ENCODE measurements around the gene LRPPRC. TPM values are rescaled to one million over a fixed set of nuclear protein-coding genes. Genes with fewer than 3 reads are reported as not detected.
A peak's percentile ranks its signal among the peaks of the same experiment; 100 is the strongest.
"Not testable (repeated sequence)": the region's sequence is repeated elsewhere in the genome, so short reads cannot be mapped to it uniquely, and the experiment has no call there.

The LRPPRC gene
- total and polyA plus RNA-seq, 7 donors: 47.3 to 198 (median 100) TPM

DNA sequence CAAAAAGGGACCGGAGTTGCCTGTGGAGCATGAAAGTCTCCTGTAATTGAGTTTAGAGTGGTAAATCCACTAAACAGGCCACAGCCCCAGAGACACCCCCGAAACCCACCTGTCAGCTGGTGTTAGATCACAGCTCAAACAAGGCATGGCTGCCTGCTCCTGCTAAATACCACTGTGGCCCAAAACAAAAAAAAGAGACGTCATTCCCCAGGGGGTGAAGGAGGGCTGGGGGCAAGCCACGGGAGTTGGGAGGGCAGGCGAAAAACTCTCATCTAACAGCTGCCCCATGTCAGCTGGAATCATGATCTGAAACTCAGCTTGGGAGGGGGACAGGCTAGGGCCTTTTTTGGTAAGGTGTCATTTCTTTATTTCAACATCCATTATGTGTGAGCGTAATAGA lies 42.5 kb upstream of the LRPPRC start:
- ATAC-seq (no peak), DNase-seq (no peak)
- H3K36me3 ChIP-seq (ENCODE audit: insufficient read depth in 1 of 2, low read depth in 1 of 2): no peaks in the 10 kb centered on the region
- H3K9me3 ChIP-seq: no peaks in the 10 kb centered on the region
- intact Hi-C loops (cut with DNase I): no loop called here
- WGBS, 3 donors: 46 to 58% (median 47%) methylated on average over 6 of the region's 6 CpGs
- H3K4me1 ChIP-seq: peaks cover 6% of the 10 kb centered on the region
- TF ChIP-seq, protein P1, sequence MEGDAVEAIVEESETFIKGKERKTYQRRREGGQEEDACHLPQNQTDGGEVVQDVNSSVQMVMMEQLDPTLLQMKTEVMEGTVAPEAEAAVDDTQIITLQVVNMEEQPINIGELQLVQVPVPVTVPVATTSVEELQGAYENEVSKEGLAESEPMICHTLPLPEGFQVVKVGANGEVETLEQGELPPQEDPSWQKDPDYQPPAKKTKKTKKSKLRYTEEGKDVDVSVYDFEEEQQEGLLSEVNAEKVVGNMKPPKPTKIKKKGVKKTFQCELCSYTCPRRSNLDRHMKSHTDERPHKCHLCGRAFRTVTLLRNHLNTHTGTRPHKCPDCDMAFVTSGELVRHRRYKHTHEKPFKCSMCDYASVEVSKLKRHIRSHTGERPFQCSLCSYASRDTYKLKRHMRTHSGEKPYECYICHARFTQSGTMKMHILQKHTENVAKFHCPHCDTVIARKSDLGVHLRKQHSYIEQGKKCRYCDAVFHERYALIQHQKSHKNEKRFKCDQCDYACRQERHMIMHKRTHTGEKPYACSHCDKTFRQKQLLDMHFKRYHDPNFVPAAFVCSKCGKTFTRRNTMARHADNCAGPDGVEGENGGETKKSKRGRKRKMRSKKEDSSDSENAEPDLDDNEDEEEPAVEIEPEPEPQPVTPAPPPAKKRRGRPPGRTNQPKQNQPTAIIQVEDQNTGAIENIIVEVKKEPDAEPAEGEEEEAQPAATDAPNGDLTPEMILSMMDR (IDR thresholded peaks at IDR 0.05): no peak
- H3K27ac ChIP-seq: no peak overlapping the region
- no peak overlapping the region for H3K4me3 ChIP-seq
- H3K27me3 ChIP-seq (ENCODE audit: insufficient read depth in 3 of 3, low read length in 2 of 3): no peaks in the 10 kb centered on the region

DNA sequence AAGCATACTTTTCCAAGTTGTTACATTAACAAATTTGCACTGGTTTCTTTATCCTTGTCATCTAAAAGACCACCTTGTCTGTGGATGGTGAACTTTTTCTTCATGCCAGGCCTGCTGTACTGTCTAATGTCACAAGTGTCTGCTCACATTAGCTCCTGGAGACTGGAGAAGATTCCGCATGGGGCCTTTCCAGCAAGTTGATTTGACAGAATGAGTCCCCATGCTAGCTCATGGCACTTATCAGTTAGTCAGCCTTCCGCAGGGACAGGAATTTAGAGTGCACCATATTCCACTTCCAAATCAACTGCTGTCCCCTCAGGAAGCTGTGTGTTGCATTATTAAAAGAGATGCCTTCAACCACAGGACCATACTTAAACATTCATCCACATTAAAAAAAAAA lies 41.4 kb upstream of the LRPPRC start:
- no peak overlapping the region for H3K27ac ChIP-seq
- H3K4me3 ChIP-seq: no peak overlapping the region
- intact Hi-C loops (cut with DNase I): no loop called here
- TF ChIP-seq, protein P1 (IDR thresholded peaks at IDR 0.05): no peak
- 76 to 78% (median 77%) methylated on average over 2 of the region's 2 CpGs for WGBS, 3 donors
- no peaks in the 10 kb centered on the region for H3K9me3 ChIP-seq
- H3K36me3 ChIP-seq (ENCODE audit: insufficient read depth in 1 of 2, low read depth in 1 of 2): no peaks in the 10 kb centered on the region
- peaks cover 8% of the 10 kb centered on the region for H3K4me1 ChIP-seq
- DNase-seq (no peak), ATAC-seq (no peak)
- H3K27me3 ChIP-seq (ENCODE audit: insufficient read depth in 3 of 3, low read length in 2 of 3): no peaks in the 10 kb centered on the region

DNA sequence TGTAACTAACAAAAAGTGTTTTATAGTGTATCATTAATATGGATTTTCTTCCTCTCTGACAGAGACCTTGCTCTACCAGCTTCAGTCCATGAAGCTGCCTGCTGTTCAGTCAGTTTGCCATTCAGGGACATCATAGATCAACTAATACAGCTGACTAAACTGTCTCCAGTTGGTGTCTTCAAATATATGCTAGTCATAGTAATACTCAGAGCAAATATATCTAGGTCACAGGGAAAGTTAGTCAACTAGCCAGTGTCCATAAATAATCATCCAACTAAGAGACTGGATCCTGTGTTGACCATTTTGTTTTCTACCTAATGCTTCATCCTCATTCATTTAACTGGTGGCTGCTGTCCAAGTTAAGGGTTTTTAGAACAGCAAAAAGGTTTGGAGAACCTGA lies 38.2 kb upstream of the LRPPRC start:
- Histone ChIP-seq H3K36me3 (ENCODE audit: insufficient read depth in 1 of 2, low read depth in 1 of 2) (no peaks in the 10 kb centered on the region), H3K4me3 (no peak overlapping the region), H3K27ac (peak overlapping the region; percentile 68), H3K9me3 (no peaks in the 10 kb centered on the region), H3K4me1 (peaks cover 8% of the 10 kb centered on the region), H3K27me3 (ENCODE audit: insufficient read depth in 3 of 3, low read length in 2 of 3) (no peaks in the 10 kb centered on the region)
- DNase-seq (no peak), ATAC-seq (peak; percentile 95 to 98 (median 96))
- TF ChIP-seq, protein P1 (IDR thresholded peaks at IDR 0.05): no peak
- intact Hi-C loops (cut with DNase I): no loop called here

DNA sequence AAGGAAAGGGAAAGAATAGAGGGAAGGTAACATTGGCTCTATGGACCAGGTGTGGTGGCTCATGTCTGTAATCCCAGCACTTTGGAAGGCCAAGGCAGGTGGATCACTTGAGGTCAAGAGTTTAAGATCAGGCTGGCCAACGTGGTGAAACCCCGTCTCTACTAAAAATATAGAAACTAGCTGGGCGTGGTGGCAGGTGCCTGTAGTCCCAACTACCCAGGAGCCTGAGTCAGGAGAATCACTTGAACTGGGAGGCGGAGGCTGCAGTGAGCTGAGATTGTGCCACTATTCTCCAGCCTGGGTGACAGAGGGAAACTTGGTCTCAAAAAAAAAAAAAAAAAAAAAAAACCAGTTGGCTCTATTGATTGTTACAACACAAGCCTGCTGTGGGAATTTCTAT lies 31.3 kb upstream of the LRPPRC start:
- H3K27me3 ChIP-seq (ENCODE audit: insufficient read depth in 3 of 3, low read length in 2 of 3); H3K4me3 ChIP-seq; H3K27ac ChIP-seq; H3K36me3 ChIP-seq (ENCODE audit: insufficient read depth in 1 of 2, low read depth in 1 of 2); DNase-seq; H3K9me3 ChIP-seq; intact Hi-C loops (cut with DNase I); ATAC-seq; H3K4me1 ChIP-seq: not testable (repeated sequence)
- 77 to 86% (median 81%) methylated on average over 4 of the region's 4 CpGs for WGBS, 3 donors

DNA sequence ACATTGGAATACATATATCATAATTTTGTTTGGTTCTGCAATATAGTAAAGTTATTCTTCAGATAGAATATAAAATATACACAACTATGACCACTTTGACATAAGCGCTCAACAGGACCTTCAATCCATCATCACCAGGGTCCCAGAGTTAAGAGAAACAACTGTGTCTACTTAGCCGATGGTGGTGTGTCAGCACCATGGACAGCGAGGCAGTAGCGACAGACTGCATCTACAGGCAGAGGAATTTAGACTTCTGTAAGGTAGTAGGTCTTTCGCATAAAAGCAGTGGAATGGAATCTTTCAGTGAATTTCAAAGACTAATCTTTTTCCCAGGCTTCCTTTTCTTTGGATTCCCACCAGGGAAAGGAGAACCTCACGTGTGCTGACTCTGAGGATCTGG lies 20.5 kb upstream of the LRPPRC start:
- TF ChIP-seq, protein P1 (IDR thresholded peaks at IDR 0.05): no peak
- ATAC-seq (peak in 1 of 4 donors; percentile 51), DNase-seq (peak in 1 of 2 donors; percentile 23)
- Histone ChIP-seq H3K4me1 (no peaks in the 10 kb centered on the region), H3K27me3 (ENCODE audit: insufficient read depth in 3 of 3, low read length in 2 of 3) (peaks cover 0 to 3% (median 0%) of the 10 kb centered on the region in 3 donors), H3K4me3 (no peak overlapping the region), H3K9me3 (no peaks in the 10 kb centered on the region), H3K36me3 (ENCODE audit: insufficient read depth in 1 of 2, low read depth in 1 of 2) (no peaks in the 10 kb centered on the region), H3K27ac (no peak overlapping the region)
- intact Hi-C loops (cut with DNase I): no loop called here
- 23 to 32% (median 30%) methylated on average over 6 of the region's 6 CpGs for WGBS, 3 donors

Data from psoas muscle (tissue), 8 donors.